GM12891 (cell line): ENCODE data around the gene NIPSNAP3A.

Source experiments
- POLR2A ChIP-seq: IDR thresholded peaks from 2 replicates; pipeline ENCODE4 v1.6.1; 2011; ENCODE audit warnings: low read depth, low read length, control low read depth
- POLR2AphosphoS5 ChIP-seq: IDR thresholded peaks from 2 replicates; pipeline ENCODE4 v1.6.1; 2011; ENCODE audit warnings: low read depth, low read length, control low read depth
- POU2F2 ChIP-seq: IDR thresholded peaks from 2 replicates; pipeline ENCODE4 v1.6.1; 2011; ENCODE audit warnings: low read depth, mild to moderate bottlenecking, control low read depth, low read length, moderate library complexity
- SPI1 ChIP-seq: IDR thresholded peaks from 2 replicates; pipeline ENCODE4 v1.6.1; 2011; ENCODE audit warnings: low read depth, low read length, control low read depth

- TF ChIP-seq POLR2A, result no peak
- no peak for TF ChIP-seq POLR2AphosphoS5
- no peak for TF ChIP-seq SPI1
- no peak for TF ChIP-seq POU2F2
These were observed 1.6 kb upstream of the NIPSNAP3A start for GRCh38 chr9:104745852-104746251.
